PFSK-1 (cell line): ENCODE measurements around the gene DHX16.
A peak's percentile ranks its signal among the peaks of the same experiment; 100 is the strongest.

Experiments used
- FOXP2 ChIP-seq: optimal IDR thresholded peaks from 2 replicates; pipeline ENCODE3; 2011; ENCODE audit warnings: borderline replicate concordance, control low read depth, inconsistent platforms; ENCODE audit not compliant: insufficient read depth; ENCODE audit errors: extremely low read length, extremely low read depth
- POLR2AphosphoS5 ChIP-seq: IDR thresholded peaks from 2 replicates; pipeline ENCODE4 v1.6.1; 2012; ENCODE audit warnings: low read depth, mild to moderate bottlenecking, control low read depth, low read length, moderate library complexity
- REST ChIP-seq, 2 experiments: IDR thresholded peaks; 2 replicates each; pipeline versions ENCODE4 v1.6.1 to v1.8.0; 2011 to 2012; ENCODE audit warnings: low read depth in 2 of 2, low read length in 2 of 2, control low read depth in 1 of 2, inconsistent platforms in 1 of 2, mild to moderate bottlenecking in 1 of 2, moderate library complexity in 1 of 2; ENCODE audit not compliant: insufficient read depth in 1 of 2
- SIN3A ChIP-seq: IDR thresholded peaks from 2 replicates; pipeline ENCODE4 v1.6.1; 2012; ENCODE audit warnings: mild to moderate bottlenecking, low read length, moderate library complexity, borderline replicate concordance; ENCODE audit not compliant: insufficient read depth
- TAF1 ChIP-seq: IDR thresholded peaks from 2 replicates; pipeline ENCODE4 v1.6.1; 2012; ENCODE audit warnings: low read length, control low read depth, borderline replicate concordance; ENCODE audit not compliant: insufficient read depth

DHX16 gene

GRCh38 chr6:30687659-30688431, 15.0 kb upstream of the DHX16 start:
- TF ChIP-seq FOXP2 (no peak), SIN3A (no peak), POLR2AphosphoS5 (no peak), REST (IDR thresholded peaks at IDR 0.05; ENCODE audit: insufficient read depth in 1 of 2, low read depth in 2 of 2, low read length in 2 of 2) (no peak), TAF1 (no peak)

- TF ChIP-seq REST (IDR thresholded peaks at IDR 0.05; ENCODE audit: insufficient read depth in 1 of 2, low read depth in 2 of 2, low read length in 2 of 2) (peak in 1 of 2 experiments; percentile 70; a peak in 2 of 4 replicates), TAF1 (no peak), POLR2AphosphoS5 (peak; percentile 75; the same call in 1 of the 2 replicates), FOXP2 (no peak), SIN3A (peak; percentile 88; the same call in 1 of the 2 replicates)
Measured at GRCh38 chr6:30686908-30687658, 14.3 kb upstream of the DHX16 start.

GRCh38 chr6:30686009-30686907, 13.5 kb upstream of the DHX16 start, which contains the start of gene PPP1R18:
TSS of gene PPP1R18 (minus strand) at chr6:30686645. CDS start at chr6:30686018, 627 bp downstream.
- TF ChIP-seq FOXP2 (no peak), REST (IDR thresholded peaks at IDR 0.05; ENCODE audit: insufficient read depth in 1 of 2, low read depth in 2 of 2, low read length in 2 of 2) (no peak), POLR2AphosphoS5 (peak; percentile 56; the same call in 1 of the 2 replicates), SIN3A (peak; percentile 82; the same call in 1 of the 2 replicates), TAF1 (peak; percentile 81; the same call in 1 of the 2 replicates)

GRCh38 chr6:30685157-30686008, 12.6 kb upstream of the DHX16 start:
- TF ChIP-seq TAF1 = no peak
- no peak; the same call in 1 of the 2 replicates for TF ChIP-seq POLR2AphosphoS5
